Measurements from ENCODE around the gene SUN2. TPM values are rescaled to one million over a fixed set of nuclear protein-coding genes. Genes with fewer than 3 reads are reported as not detected.

The SUN2 gene
- total and polyA plus RNA-seq, 2 of the 8 experiments (the other 6 are each of a cell fraction or from before 2014, with no cell fraction given) = 5.1 to 10.5 TPM

- TF ChIP-seq CHD7 (IDR thresholded peaks at IDR 0.05; ENCODE audit: insufficient replicate concordance, low read length) (no peak), USF2 (IDR thresholded peaks at IDR 0.05; ENCODE audit: low read length) (no peak), MAX (IDR thresholded peaks at IDR 0.05) (no peak), SRF (IDR thresholded peaks at IDR 0.05; ENCODE audit: low read depth, low read length) (no peak), ZNF274 (IDR thresholded peaks at IDR 0.05; ENCODE audit: borderline replicate concordance, extremely low read depth, low read length) (no peak), NRF1 (IDR thresholded peaks at IDR 0.05; ENCODE audit: low read depth, low read length) (no peak), CTBP2 (IDR thresholded peaks at IDR 0.05; ENCODE audit: borderline replicate concordance, insufficient read depth, insufficient read length, low read length) (no peak), CBX5 (IDR thresholded peaks at IDR 0.05; ENCODE audit: low read depth, low read length) (no peak), HDAC6 (IDR thresholded peaks at IDR 0.05; ENCODE audit: low read depth, low read length) (no peak), ASH2L (IDR thresholded peaks at IDR 0.05; ENCODE audit: low read length) (no peak), YY1 (IDR thresholded peaks at IDR 0.05; ENCODE audit: low read depth, low read length) (no peak)
Observed at GRCh38 chr22:38709306-38709705, 46.5 kb downstream of the SUN2 start (continued).
